ENCODE results near the gene PRR18. TPM values are rescaled to one million over a fixed set of nuclear protein-coding genes. Genes with fewer than 3 reads are reported as not detected.

Gene PRR18
- total and polyA plus RNA-seq, 2 of the 8 experiments (the other 6 are each of a cell fraction or from before 2014, with no cell fraction given): 0.08 to 0.19 TPM

GRCh38 chr6:166266336-166266735 is 41.9 kb downstream of the PRR18 start (continued):
- TF ChIP-seq, protein P1, sequence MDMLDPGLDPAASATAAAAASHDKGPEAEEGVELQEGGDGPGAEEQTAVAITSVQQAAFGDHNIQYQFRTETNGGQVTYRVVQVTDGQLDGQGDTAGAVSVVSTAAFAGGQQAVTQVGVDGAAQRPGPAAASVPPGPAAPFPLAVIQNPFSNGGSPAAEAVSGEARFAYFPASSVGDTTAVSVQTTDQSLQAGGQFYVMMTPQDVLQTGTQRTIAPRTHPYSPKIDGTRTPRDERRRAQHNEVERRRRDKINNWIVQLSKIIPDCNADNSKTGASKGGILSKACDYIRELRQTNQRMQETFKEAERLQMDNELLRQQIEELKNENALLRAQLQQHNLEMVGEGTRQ (IDR thresholded peaks at IDR 0.05; ENCODE audit: low read length): no peak

Data from H1 (cell line).